SK-N-SH treated with all-trans-retinoic acid at 6 μM for 48 hours (cell line): ENCODE data around the gene IFNA5.

Source experiments
- ATAC-seq: fragments of 200-7000 bp; cut with Tn5 transposase; 3 replicates; pipeline ENCODE4 v1.9.1; 2020; ENCODE audit warnings: mild to moderate bottlenecking, moderate library complexity
- ARNTL ChIP-seq: fragments of 450-650 bp; formaldehyde crosslinking; IDR thresholded peaks from 2 replicates; pipeline ENCODE4 v1.5.0; 2020; ENCODE audit warnings: low read depth, mild to moderate bottlenecking, moderate library complexity, borderline replicate concordance
- BACH2 ChIP-seq: fragments of 250-450 bp; sonication (Bioruptor Pico); IDR thresholded peaks from 2 replicates; pipeline ENCODE4 v1.9.0; 2021; ENCODE audit warnings: mild to moderate bottlenecking, borderline replicate concordance
- ISL1 ChIP-seq: fragments of 250-450 bp; sonication (Bioruptor Pico); IDR thresholded peaks from 2 replicates; pipeline ENCODE4 v2.1.2; 2022; ENCODE audit warnings: mild to moderate bottlenecking, moderate library complexity
- PPARA ChIP-seq: fragments of 250-450 bp; sonication (Bioruptor Pico); IDR thresholded peaks from 2 replicates; pipeline ENCODE4 v1.5.0; 2020; ENCODE audit warnings: mild to moderate bottlenecking, borderline replicate concordance
- SNAI2 ChIP-seq: fragments of 250-450 bp; sonication (Bioruptor Pico); IDR thresholded peaks from 2 replicates; pipeline ENCODE4 v1.5.0; 2020; ENCODE audit warnings: mild to moderate bottlenecking, moderate library complexity
- TOX ChIP-seq: fragments of 250-450 bp; sonication (Bioruptor Pico); IDR thresholded peaks from 2 replicates; pipeline ENCODE4 v1.8.0; 2021; ENCODE audit warnings: mild to moderate bottlenecking, moderate library complexity, borderline replicate concordance
- ZFP3 ChIP-seq: fragments of 250-450 bp; sonication (Bioruptor Pico); IDR thresholded peaks from 2 replicates; pipeline ENCODE4 v1.5.0; 2020; ENCODE audit warnings: mild to moderate bottlenecking, moderate library complexity
- ZFP30 ChIP-seq: fragments of 450-650 bp; formaldehyde crosslinking; IDR thresholded peaks from 2 replicates; pipeline ENCODE4 v1.5.0; 2022; ENCODE audit warnings: mild to moderate bottlenecking, moderate library complexity
- ZNF565 ChIP-seq: fragments of 450-650 bp; formaldehyde crosslinking; conservative IDR thresholded peaks from 2 replicates; pipeline ENCODE4 v1.5.0; 2020; ENCODE audit warnings: low read depth, mild to moderate bottlenecking, moderate library complexity
- ZNF70 ChIP-seq: fragments of 450-650 bp; formaldehyde crosslinking; IDR thresholded peaks from 2 replicates; pipeline ENCODE4 v1.5.0; 2020; ENCODE audit warnings: mild to moderate bottlenecking, moderate library complexity
- ZNF8 ChIP-seq: fragments of 450-650 bp; formaldehyde crosslinking; IDR thresholded peaks from 2 replicates; pipeline ENCODE4 v1.5.0; 2020; ENCODE audit warnings: mild to moderate bottlenecking, moderate library complexity
- TF ChIP-seq, protein P1 (sequence below): fragments of 250-450 bp; sonication (Bioruptor Pico); IDR thresholded peaks from 2 replicates; pipeline ENCODE4 v1.8.0; 2021; ENCODE audit warnings: low read depth, mild to moderate bottlenecking, moderate library complexity, borderline replicate concordance
- TF ChIP-seq, protein P2 (sequence below): fragments of 250-450 bp; sonication (Bioruptor Pico); IDR thresholded peaks from 2 replicates; pipeline ENCODE4 v1.8.0; 2020; ENCODE audit warnings: mild to moderate bottlenecking, moderate library complexity, borderline replicate concordance
- TF ChIP-seq, protein P3 (sequence below): fragments of 250-450 bp; sonication (Bioruptor Pico); IDR thresholded peaks from 2 replicates; pipeline ENCODE4 v1.5.1; 2021; ENCODE audit warnings: mild to moderate bottlenecking, moderate library complexity
- TF ChIP-seq, protein P4 (sequence below): fragments of 250-450 bp; sonication (Bioruptor Pico); IDR thresholded peaks from 2 replicates; pipeline ENCODE4 v1.5.1; 2020; ENCODE audit warnings: low read depth, mild to moderate bottlenecking, moderate library complexity
- TF ChIP-seq, protein P5 (sequence below): fragments of 250-450 bp; sonication (Bioruptor Pico); IDR thresholded peaks from 2 replicates; pipeline ENCODE4 v1.5.0; 2020; ENCODE audit warnings: mild to moderate bottlenecking, moderate library complexity

The IFNA5 gene

DNA sequence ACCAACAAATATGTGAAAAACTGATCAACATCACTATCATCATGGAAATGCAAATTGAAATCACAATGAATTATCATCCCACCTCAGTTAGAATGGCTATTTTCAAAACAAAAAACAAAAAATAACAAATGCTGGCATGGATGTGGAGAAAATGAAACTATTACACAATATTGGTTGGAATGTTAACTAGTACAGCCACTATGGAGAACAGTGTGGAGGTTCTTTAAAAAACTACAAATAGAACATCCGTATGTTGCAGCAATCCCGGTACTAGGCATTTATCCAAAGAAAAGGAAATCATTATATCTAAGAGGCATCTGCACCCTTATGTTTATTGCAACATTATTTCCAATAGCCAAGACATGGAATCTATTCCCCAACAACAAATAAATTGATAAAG is 9.0 kb upstream of the IFNA5 start:
- no peak for TF ChIP-seq ZFP3
- no peak for TF ChIP-seq SNAI2 (CRISPR knock-in tag)
- no peak for TF ChIP-seq TOX (CRISPR knock-in tag)
- TF ChIP-seq, protein P1, sequence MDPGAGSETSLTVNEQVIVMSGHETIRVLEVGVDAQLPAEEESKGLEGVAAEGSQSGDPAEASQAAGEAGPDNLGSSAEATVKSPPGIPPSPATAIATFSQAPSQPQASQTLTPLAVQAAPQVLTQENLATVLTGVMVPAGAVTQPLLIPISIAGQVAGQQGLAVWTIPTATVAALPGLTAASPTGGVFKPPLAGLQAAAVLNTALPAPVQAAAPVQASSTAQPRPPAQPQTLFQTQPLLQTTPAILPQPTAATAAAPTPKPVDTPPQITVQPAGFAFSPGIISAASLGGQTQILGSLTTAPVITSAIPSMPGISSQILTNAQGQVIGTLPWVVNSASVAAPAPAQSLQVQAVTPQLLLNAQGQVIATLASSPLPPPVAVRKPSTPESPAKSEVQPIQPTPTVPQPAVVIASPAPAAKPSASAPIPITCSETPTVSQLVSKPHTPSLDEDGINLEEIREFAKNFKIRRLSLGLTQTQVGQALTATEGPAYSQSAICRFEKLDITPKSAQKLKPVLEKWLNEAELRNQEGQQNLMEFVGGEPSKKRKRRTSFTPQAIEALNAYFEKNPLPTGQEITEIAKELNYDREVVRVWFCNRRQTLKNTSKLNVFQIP: no peak
- no peak for TF ChIP-seq PPARA (CRISPR knock-in tag)
- TF ChIP-seq ZNF565 (CRISPR knock-in tag): no peak
- TF ChIP-seq ARNTL (CRISPR knock-in tag): no peak
- TF ChIP-seq, protein P2, sequence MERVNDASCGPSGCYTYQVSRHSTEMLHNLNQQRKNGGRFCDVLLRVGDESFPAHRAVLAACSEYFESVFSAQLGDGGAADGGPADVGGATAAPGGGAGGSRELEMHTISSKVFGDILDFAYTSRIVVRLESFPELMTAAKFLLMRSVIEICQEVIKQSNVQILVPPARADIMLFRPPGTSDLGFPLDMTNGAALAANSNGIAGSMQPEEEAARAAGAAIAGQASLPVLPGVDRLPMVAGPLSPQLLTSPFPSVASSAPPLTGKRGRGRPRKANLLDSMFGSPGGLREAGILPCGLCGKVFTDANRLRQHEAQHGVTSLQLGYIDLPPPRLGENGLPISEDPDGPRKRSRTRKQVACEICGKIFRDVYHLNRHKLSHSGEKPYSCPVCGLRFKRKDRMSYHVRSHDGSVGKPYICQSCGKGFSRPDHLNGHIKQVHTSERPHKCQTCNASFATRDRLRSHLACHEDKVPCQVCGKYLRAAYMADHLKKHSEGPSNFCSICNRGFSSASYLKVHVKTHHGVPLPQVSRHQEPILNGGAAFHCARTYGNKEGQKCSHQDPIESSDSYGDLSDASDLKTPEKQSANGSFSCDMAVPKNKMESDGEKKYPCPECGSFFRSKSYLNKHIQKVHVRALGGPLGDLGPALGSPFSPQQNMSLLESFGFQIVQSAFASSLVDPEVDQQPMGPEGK (CRISPR knock-in tag): no peak
- TF ChIP-seq, all 23 proteins: peak for 0
- no peak for ATAC-seq

DNA sequence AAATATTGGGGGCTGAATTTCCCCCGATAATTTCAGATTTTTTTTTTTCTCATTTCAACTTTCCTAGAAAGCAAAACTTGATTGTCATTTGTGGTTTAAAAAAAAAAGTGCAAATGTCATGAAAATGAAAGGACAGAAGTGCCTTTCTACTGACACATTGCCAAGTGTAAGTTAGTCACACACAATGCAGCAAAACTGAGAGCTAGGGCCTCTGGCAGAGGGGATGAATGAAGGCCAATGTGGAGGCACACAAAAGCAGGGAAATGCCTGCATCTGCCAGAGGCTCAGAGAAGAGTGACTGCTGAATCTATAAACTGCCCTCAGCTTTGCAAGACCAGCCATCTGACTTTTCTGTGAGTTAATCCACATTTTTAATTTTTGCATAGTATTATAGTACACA is 6.8 kb upstream of the IFNA5 start:
- no peak for TF ChIP-seq SNAI2 (CRISPR knock-in tag)
- no peak for TF ChIP-seq ISL1 (CRISPR knock-in tag)
- no peak for TF ChIP-seq ZNF565 (CRISPR knock-in tag)
- TF ChIP-seq, protein P1: no peak
- no peak for TF ChIP-seq ZNF70 (CRISPR knock-in tag)
- TF ChIP-seq, protein P3, sequence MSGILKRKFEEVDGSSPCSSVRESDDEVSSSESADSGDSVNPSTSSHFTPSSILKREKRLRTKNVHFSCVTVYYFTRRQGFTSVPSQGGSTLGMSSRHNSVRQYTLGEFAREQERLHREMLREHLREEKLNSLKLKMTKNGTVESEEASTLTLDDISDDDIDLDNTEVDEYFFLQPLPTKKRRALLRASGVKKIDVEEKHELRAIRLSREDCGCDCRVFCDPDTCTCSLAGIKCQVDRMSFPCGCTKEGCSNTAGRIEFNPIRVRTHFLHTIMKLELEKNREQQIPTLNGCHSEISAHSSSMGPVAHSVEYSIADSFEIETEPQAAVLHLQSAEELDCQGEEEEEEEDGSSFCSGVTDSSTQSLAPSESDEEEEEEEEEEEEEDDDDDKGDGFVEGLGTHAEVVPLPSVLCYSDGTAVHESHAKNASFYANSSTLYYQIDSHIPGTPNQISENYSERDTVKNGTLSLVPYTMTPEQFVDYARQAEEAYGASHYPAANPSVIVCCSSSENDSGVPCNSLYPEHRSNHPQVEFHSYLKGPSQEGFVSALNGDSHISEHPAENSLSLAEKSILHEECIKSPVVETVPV (CRISPR knock-in tag): no peak
- TF ChIP-seq, protein P4, sequence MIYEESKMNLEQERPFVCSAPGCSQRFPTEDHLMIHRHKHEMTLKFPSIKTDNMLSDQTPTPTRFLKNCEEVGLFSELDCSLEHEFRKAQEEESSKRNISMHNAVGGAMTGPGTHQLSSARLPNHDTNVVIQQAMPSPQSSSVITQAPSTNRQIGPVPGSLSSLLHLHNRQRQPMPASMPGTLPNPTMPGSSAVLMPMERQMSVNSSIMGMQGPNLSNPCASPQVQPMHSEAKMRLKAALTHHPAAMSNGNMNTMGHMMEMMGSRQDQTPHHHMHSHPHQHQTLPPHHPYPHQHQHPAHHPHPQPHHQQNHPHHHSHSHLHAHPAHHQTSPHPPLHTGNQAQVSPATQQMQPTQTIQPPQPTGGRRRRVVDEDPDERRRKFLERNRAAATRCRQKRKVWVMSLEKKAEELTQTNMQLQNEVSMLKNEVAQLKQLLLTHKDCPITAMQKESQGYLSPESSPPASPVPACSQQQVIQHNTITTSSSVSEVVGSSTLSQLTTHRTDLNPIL (CRISPR knock-in tag): no peak
- TF ChIP-seq, protein P5, sequence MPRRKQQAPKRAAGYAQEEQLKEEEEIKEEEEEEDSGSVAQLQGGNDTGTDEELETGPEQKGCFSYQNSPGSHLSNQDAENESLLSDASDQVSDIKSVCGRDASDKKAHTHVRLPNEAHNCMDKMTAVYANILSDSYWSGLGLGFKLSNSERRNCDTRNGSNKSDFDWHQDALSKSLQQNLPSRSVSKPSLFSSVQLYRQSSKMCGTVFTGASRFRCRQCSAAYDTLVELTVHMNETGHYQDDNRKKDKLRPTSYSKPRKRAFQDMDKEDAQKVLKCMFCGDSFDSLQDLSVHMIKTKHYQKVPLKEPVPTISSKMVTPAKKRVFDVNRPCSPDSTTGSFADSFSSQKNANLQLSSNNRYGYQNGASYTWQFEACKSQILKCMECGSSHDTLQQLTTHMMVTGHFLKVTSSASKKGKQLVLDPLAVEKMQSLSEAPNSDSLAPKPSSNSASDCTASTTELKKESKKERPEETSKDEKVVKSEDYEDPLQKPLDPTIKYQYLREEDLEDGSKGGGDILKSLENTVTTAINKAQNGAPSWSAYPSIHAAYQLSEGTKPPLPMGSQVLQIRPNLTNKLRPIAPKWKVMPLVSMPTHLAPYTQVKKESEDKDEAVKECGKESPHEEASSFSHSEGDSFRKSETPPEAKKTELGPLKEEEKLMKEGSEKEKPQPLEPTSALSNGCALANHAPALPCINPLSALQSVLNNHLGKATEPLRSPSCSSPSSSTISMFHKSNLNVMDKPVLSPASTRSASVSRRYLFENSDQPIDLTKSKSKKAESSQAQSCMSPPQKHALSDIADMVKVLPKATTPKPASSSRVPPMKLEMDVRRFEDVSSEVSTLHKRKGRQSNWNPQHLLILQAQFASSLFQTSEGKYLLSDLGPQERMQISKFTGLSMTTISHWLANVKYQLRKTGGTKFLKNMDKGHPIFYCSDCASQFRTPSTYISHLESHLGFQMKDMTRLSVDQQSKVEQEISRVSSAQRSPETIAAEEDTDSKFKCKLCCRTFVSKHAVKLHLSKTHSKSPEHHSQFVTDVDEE (CRISPR knock-in tag): no peak
- no peak for TF ChIP-seq ZFP30 (CRISPR knock-in tag)
- TF ChIP-seq ZFP3: no peak
- TF ChIP-seq TOX (CRISPR knock-in tag): no peak
- TF ChIP-seq, protein P2 (CRISPR knock-in tag): no peak
- TF ChIP-seq BACH2 (CRISPR knock-in tag): no peak
- no peak for TF ChIP-seq ZNF8 (CRISPR knock-in tag)
- no peak for ATAC-seq
